Mesothelial cell of epicardium (in vitro differentiated cells): ENCODE data around the gene COL12A1. TPM values are rescaled to one million over a fixed set of nuclear protein-coding genes. Genes with fewer than 3 reads are reported as not detected.
A peak's percentile ranks its signal among the peaks of the same experiment; 100 is the strongest.

Experiments
- DNase-seq, 2 experiments: peaks; one replicate each; pipeline ENCODE4 v3.0.0; 2021; ENCODE audit warnings: low spot score in 2 of 2; ENCODE audit not compliant: unreplicated experiment in 2 of 2
- H3K27ac Mint-ChIP-seq: 2 replicates; pipeline ENCODE4 v1.8.0; 2021; ENCODE audit warnings: mixed read lengths
- H3K27me3 Mint-ChIP-seq: 2 replicates; pipeline ENCODE4 v1.8.0; 2021; ENCODE audit warnings: low read depth, mixed read lengths
- H3K36me3 Mint-ChIP-seq: 2 replicates; pipeline ENCODE4 v1.8.0; 2021; ENCODE audit warnings: mixed read lengths
- H3K4me1 Mint-ChIP-seq: 2 replicates; pipeline ENCODE4 v1.8.0; 2021; ENCODE audit warnings: mixed read lengths
- H3K4me3 Mint-ChIP-seq: 2 replicates; pipeline ENCODE4 v1.8.0; 2021; ENCODE audit warnings: mild to moderate bottlenecking, moderate library complexity, mixed read lengths
- H3K9me3 Mint-ChIP-seq: 2 replicates; pipeline ENCODE4 v1.8.0; 2021; ENCODE audit warnings: mixed read lengths
- total RNA-seq: library from RNA; stranded (reverse); gene quantifications from 3 replicates; pipeline ENCODE4 v1.2.1, GENCODE V29; 2021
- TF ChIP-seq, protein P1 (sequence below): fragments of 200-600 bp; sonication (generic); IDR thresholded peaks from one replicate; pipeline ENCODE4 v1.5.0; 2021; ENCODE audit warnings: antibody characterized with exemption; ENCODE audit not compliant: unreplicated experiment

Gene COL12A1
- total RNA-seq, 1 donor from 2014 or later: 10.5 TPM

- DNase-seq: no peak
- TF ChIP-seq, protein P1, sequence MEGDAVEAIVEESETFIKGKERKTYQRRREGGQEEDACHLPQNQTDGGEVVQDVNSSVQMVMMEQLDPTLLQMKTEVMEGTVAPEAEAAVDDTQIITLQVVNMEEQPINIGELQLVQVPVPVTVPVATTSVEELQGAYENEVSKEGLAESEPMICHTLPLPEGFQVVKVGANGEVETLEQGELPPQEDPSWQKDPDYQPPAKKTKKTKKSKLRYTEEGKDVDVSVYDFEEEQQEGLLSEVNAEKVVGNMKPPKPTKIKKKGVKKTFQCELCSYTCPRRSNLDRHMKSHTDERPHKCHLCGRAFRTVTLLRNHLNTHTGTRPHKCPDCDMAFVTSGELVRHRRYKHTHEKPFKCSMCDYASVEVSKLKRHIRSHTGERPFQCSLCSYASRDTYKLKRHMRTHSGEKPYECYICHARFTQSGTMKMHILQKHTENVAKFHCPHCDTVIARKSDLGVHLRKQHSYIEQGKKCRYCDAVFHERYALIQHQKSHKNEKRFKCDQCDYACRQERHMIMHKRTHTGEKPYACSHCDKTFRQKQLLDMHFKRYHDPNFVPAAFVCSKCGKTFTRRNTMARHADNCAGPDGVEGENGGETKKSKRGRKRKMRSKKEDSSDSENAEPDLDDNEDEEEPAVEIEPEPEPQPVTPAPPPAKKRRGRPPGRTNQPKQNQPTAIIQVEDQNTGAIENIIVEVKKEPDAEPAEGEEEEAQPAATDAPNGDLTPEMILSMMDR: no peak
- H3K4me1 Mint-ChIP-seq: peaks cover 41% of the 10 kb centered on the region
- no peaks in the 10 kb centered on the region for H3K36me3 Mint-ChIP-seq
- H3K4me3 Mint-ChIP-seq: no peak overlapping the region
- no peak overlapping the region for H3K27ac Mint-ChIP-seq
- no peaks in the 10 kb centered on the region for H3K27me3 Mint-ChIP-seq
- no peaks in the 10 kb centered on the region for H3K9me3 Mint-ChIP-seq
Observed at GRCh38 chr6:75106426-75106825, 99.4 kb downstream of the COL12A1 start.

DNA sequence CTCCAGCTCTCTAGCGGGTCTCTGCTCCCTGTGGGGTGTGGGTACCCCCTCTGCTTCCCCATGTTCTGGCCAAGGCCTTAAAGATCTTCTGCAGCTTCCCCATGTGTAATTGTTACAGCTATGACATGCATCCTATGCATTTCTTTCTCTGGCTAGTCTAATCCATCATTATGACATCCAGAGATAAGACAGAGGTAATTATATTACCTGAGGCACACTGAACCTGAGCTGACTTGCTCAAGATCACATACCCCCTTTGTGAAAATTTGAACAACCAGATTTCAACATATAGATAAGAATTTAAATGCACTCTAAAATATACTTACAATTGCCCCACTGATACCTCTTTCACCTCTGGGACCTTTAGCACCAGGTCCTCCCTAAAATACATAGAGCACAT is 102.4 kb downstream of the COL12A1 start:
- TF ChIP-seq, protein P1: no peak
- Mint-ChIP-seq H3K27me3 (no peaks in the 10 kb centered on the region), H3K9me3 (no peaks in the 10 kb centered on the region), H3K4me3 (no peak overlapping the region), H3K4me1 (peaks cover 43% of the 10 kb centered on the region), H3K27ac (peak overlapping the region; percentile 77), H3K36me3 (no peaks in the 10 kb centered on the region)
- DNase-seq: no peak

- no peak overlapping the region for H3K4me3 Mint-ChIP-seq
- H3K9me3 Mint-ChIP-seq: no peaks in the 10 kb centered on the region
- H3K27ac Mint-ChIP-seq: peak overlapping the region; percentile 56
- peaks cover 49% of the 10 kb centered on the region for H3K4me1 Mint-ChIP-seq
- TF ChIP-seq, protein P1: no peak
- no peaks in the 10 kb centered on the region for H3K36me3 Mint-ChIP-seq
- DNase-seq: no peak
- no peaks in the 10 kb centered on the region for H3K27me3 Mint-ChIP-seq
Observed at GRCh38 chr6:75102301-75102700, 103.6 kb downstream of the COL12A1 start.

GRCh38 chr6:75101896-75102295 is 104.0 kb downstream of the COL12A1 start:
- H3K4me3 Mint-ChIP-seq: no peak overlapping the region
- no peaks in the 10 kb centered on the region for H3K27me3 Mint-ChIP-seq
- peaks cover 52% of the 10 kb centered on the region for H3K4me1 Mint-ChIP-seq
- H3K9me3 Mint-ChIP-seq: no peaks in the 10 kb centered on the region
- no peaks in the 10 kb centered on the region for H3K36me3 Mint-ChIP-seq
- H3K27ac Mint-ChIP-seq: no peak overlapping the region
- no peak for DNase-seq
- TF ChIP-seq, protein P1: no peak

GRCh38 chr6:75098709-75099108 is 107.1 kb downstream of the COL12A1 start:
- no peaks in the 10 kb centered on the region for H3K27me3 Mint-ChIP-seq
- H3K27ac Mint-ChIP-seq: peak overlapping the region; percentile 86
- no peaks in the 10 kb centered on the region for H3K36me3 Mint-ChIP-seq
- no peak overlapping the region for H3K4me3 Mint-ChIP-seq
- no peak for DNase-seq
- no peaks in the 10 kb centered on the region for H3K9me3 Mint-ChIP-seq
- TF ChIP-seq, protein P1: no peak
- H3K4me1 Mint-ChIP-seq: peaks cover 39% of the 10 kb centered on the region

DNA sequence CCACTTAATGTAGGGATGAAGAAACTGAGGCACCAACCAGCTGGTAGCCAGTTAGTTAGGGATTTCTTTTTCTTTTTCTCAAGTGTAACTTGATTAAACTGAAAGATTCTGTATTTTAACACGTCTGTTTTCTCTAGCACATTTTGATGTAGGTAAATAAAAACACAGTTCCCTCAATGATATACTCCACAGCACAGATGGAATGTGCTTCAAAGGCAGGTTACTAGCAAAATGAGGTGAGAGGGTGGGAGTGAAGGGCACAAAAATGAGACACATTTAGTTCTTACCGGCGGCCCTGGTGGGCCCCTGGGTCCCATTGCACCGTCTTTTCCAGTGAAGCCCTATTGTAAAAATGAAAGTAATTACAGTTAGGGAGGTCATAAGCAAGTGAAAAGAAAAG is 108.9 kb downstream of the COL12A1 start:
- Mint-ChIP-seq H3K4me3 (no peak overlapping the region), H3K27me3 (no peaks in the 10 kb centered on the region)

More for the DNA sequence above, 108.9 kb downstream of the COL12A1 start:
- no peak for DNase-seq
- Mint-ChIP-seq H3K4me1 (peaks cover 31% of the 10 kb centered on the region), H3K27ac (no peak overlapping the region), H3K9me3 (no peaks in the 10 kb centered on the region), H3K36me3 (no peaks in the 10 kb centered on the region)
- TF ChIP-seq, protein P1: no peak
